Endothelial cell of umbilical vein (primary cell): ENCODE results near the gene AP1M1. TPM values are rescaled to one million over a fixed set of nuclear protein-coding genes. Genes with fewer than 3 reads are reported as not detected.

Experiments
- BruUV-seq: library from RNA; stranded (reverse); fragments of 400-500 nt; replicated peaks from 2 replicates; lab custom pipeline; 2021; lab: Mats Ljungman, UMichigan
- CTCF ChIA-PET: fragments of 300-600, 350-600 bp; sonication (Branson Sonifier 250); formaldehyde crosslinking; loops from one replicate; lab custom pipeline; 2021; ENCODE audit warnings: antibody characterized with exemption, inconsistent platforms; lab: Charles Lee
- POLR2A ChIA-PET: fragments of 300-600, 350-600 bp; sonication (Branson Sonifier 250); formaldehyde crosslinking; loops from one replicate; lab custom pipeline; 2021; ENCODE audit warnings: antibody characterized with exemption, inconsistent platforms; lab: Charles Lee
- DNase-seq: peaks from one replicate; pipeline ENCODE4 v3.0.0-alpha.2; 2011; ENCODE audit warnings: low read depth, low spot score
- FAIRE-seq: peaks from 2 replicates; lab custom pipeline; 2011; peaks lifted over from hg19 to GRCh38; lab: Jason Lieb, UNC
- H2AFZ ChIP-seq: 2 replicates; pipeline ENCODE4 v1.6.0; 2012; ENCODE audit warnings: low read depth, low read length, control low read depth, inconsistent platforms
- H3K27ac ChIP-seq: 2 replicates; pipeline ENCODE4 v1.5.1; 2011; ENCODE audit warnings: low read depth, mild to moderate bottlenecking, control low read depth, low read length, moderate library complexity; ENCODE audit not compliant: insufficient read depth
- H3K27me3 ChIP-seq, 2 experiments: 2 replicates each; pipeline versions ENCODE4 v1.6.0 to v1.6.1; 2011; ENCODE audit warnings: low read length in 2 of 2, mixed read lengths in 1 of 2; ENCODE audit not compliant: control insufficient read depth in 2 of 2, insufficient read depth in 2 of 2
- H3K36me3 ChIP-seq, 2 experiments: 2 replicates in 1 of 2; 3 replicates in 1 of 2; pipeline ENCODE4 v1.5.1; 2011; ENCODE audit warnings: low read length in 2 of 2, mild to moderate bottlenecking in 1 of 2, moderate library complexity in 1 of 2; ENCODE audit not compliant: control insufficient read depth in 2 of 2, insufficient read depth in 2 of 2; ENCODE audit errors: extremely low read depth in 1 of 2
- H3K4me1 ChIP-seq: 3 replicates; pipeline ENCODE4 v1.5.1; 2011; ENCODE audit warnings: mild to moderate bottlenecking, low read length; ENCODE audit not compliant: control insufficient read depth, insufficient read depth; ENCODE audit errors: extremely low read depth
- H3K4me2 ChIP-seq: 2 replicates; pipeline ENCODE4 v1.6.1; 2011; ENCODE audit warnings: low read length, control low read depth, mixed read lengths; ENCODE audit not compliant: insufficient read depth
- H3K4me3 ChIP-seq, 3 experiments: fragments of 200-600 bp in 1 of 3; sonication (generic), shearing (Covaris generic) in 1 of 3; replicated peaks in 1 of 3; 2 replicates each; pipeline ENCODE4 v1.5.1; 2011 to 2016; ENCODE audit warnings: control low read depth in 3 of 3, low read length in 3 of 3, mild to moderate bottlenecking in 2 of 3, inconsistent platforms in 1 of 3, low read depth in 1 of 3, moderate library complexity in 1 of 3; ENCODE audit not compliant: insufficient read depth in 1 of 3
- H3K79me2 ChIP-seq: 2 replicates; pipeline ENCODE4 v1.6.0; 2012; ENCODE audit warnings: low read length, inconsistent platforms; ENCODE audit not compliant: control insufficient read depth, insufficient read depth
- H3K9ac ChIP-seq: replicated peaks from 2 replicates; pipeline ENCODE3; 2011; ENCODE audit warnings: low read length, control low read depth; ENCODE audit not compliant: insufficient read depth; ENCODE audit errors: extremely low read depth
- H3K9me1 ChIP-seq: replicated peaks from 3 replicates; pipeline ENCODE4 v1.6.0; 2011; ENCODE audit warnings: mild to moderate bottlenecking, low read length; ENCODE audit not compliant: control insufficient read depth, insufficient read depth; ENCODE audit errors: extremely low read depth
- H3K9me3 ChIP-seq: replicated peaks from 2 replicates; pipeline ENCODE4 v1.5.1; 2012; ENCODE audit warnings: low read length, inconsistent platforms; ENCODE audit not compliant: control insufficient read depth, insufficient read depth
- H4K20me1 ChIP-seq: replicated peaks from 2 replicates; pipeline ENCODE3; 2011; ENCODE audit warnings: mild to moderate bottlenecking, low read length; ENCODE audit not compliant: control insufficient read depth, insufficient read depth; ENCODE audit errors: extremely low read depth
- CTCF ChIP-seq, 2 donors: IDR thresholded peaks; 1 replicate in 1 of 2; 2 replicates in 1 of 2; pipeline ENCODE4 v1.5.1; 2011; ENCODE audit warnings: low read length in 2 of 2, mild to moderate bottlenecking in 2 of 2, moderate library complexity in 2 of 2, control low read depth in 1 of 2, inconsistent platforms in 1 of 2, low read depth in 1 of 2; ENCODE audit not compliant: insufficient read depth in 1 of 2; ENCODE audit errors: extremely low read depth in 1 of 2
- EZH2 ChIP-seq: IDR thresholded peaks from 2 replicates; pipeline ENCODE4 v1.6.1; 2012; ENCODE audit warnings: borderline replicate concordance, low read depth, mild to moderate bottlenecking, moderate library complexity, low read length, inconsistent platforms; ENCODE audit not compliant: severe bottlenecking
- FOS ChIP-seq: IDR thresholded peaks from 2 replicates; pipeline ENCODE4 v1.6.1; 2011; ENCODE audit warnings: mild to moderate bottlenecking, low read length, moderate library complexity, borderline replicate concordance; ENCODE audit not compliant: insufficient read depth
- GATA2 ChIP-seq: IDR thresholded peaks from 2 replicates; pipeline ENCODE4 v1.7.0; 2011; ENCODE audit warnings: low read depth, mild to moderate bottlenecking, moderate library complexity, mixed read lengths, low read length; ENCODE audit not compliant: insufficient read length, insufficient read depth
- JUN ChIP-seq: IDR thresholded peaks from 2 replicates; pipeline ENCODE4 v1.6.1; 2011; ENCODE audit warnings: borderline replicate concordance, low read depth; ENCODE audit not compliant: insufficient read length, insufficient read depth
- MAX ChIP-seq: IDR thresholded peaks from 2 replicates; pipeline ENCODE4 v1.6.1; 2011; ENCODE audit not compliant: insufficient read depth, insufficient read length
- MYC ChIP-seq: IDR thresholded peaks from one replicate; pipeline ENCODE4 v1.6.1; 2011; ENCODE audit warnings: mild to moderate bottlenecking, low read depth, low read length
- POLR2A ChIP-seq: IDR thresholded peaks from 2 replicates; pipeline ENCODE4 v1.6.1; 2012; ENCODE audit warnings: low read depth, mild to moderate bottlenecking, control low read depth, low read length
- POLR2AphosphoS5 ChIP-seq: IDR thresholded peaks from 2 replicates; pipeline ENCODE4 v1.6.1; 2012; ENCODE audit warnings: low read depth, mild to moderate bottlenecking, control low read depth, low read length, moderate library complexity; ENCODE audit not compliant: insufficient read depth
- dilution Hi-C: fragments of 300-500 bp; cut with MboI; formaldehyde crosslinking; loops from one replicate; pipeline ENCODE4 v1.15.0; 2019; ENCODE audit warnings: low sequenced_read_pairs; ENCODE audit not compliant: extremely low pct_ligation_motif_present
- intact Hi-C: fragments of 100-400 bp; cut with micrococcal nuclease; formaldehyde crosslinking; loops from one replicate; pipeline ENCODE4 v1.10.0; 2022
- polyA plus RNA-seq, 4 experiments: library from polyadenylated mRNA; depleted of rRNA in 3 of 4; stranded (reverse) in 3 of 4; unstranded in 1 of 4; fragments of >200 nt; gene quantifications; 2 replicates each; pipeline versions ENCODE4 v1.2.1 to v1.2.3, GENCODE V29; 2011 to 2012; ENCODE audit warnings: missing spikeins in 1 of 4
- total RNA-seq: library from RNA; stranded (reverse); gene quantifications from 2 replicates; pipeline ENCODE4 v1.2.3, GENCODE V29; 2021

The AP1M1 gene
- total and polyA plus RNA-seq, 2 donors (not counting 3 experiments of a cell fraction or from before 2014, with no cell fraction given), result 99.3 to 129 TPM

GRCh38 chr19:16235811-16236652 lies 38.3 kb downstream of the AP1M1 start:
- Histone ChIP-seq H2AFZ (no peak overlapping the region), H3K36me3 (peaks cover 9 to 38% of the 10 kb centered on the region in 2 experiments), H3K27me3 (no peaks in the 10 kb centered on the region), H3K9me3 (no peaks in the 10 kb centered on the region), H3K4me3 (no peak overlapping the region), H3K4me1 (no peaks in the 10 kb centered on the region), H4K20me1 (no peaks in the 10 kb centered on the region), H3K27ac (no peak overlapping the region), H3K79me2 (no peaks in the 10 kb centered on the region), H3K9ac (no peak overlapping the region), H3K9me1 (no peaks in the 10 kb centered on the region), H3K4me2 (no peak overlapping the region)
- ChIA-PET POLR2A (no interaction called here), CTCF (no interaction called here)
- FAIRE-seq, result no peak
- no TSS peak for BruUV-seq
- no peak for DNase-seq
- intact Hi-C loops (no loop called here), dilution Hi-C loops (no loop called here)
- TF ChIP-seq EZH2 (no peak), JUN (no peak), POLR2A (no peak), MYC (no peak), GATA2 (no peak), MAX (no peak), CTCF (IDR thresholded peaks at IDR 0.05; ENCODE audit: extremely low read depth in 1 of 2, insufficient read depth in 1 of 2, low read depth in 1 of 2, low read length in 2 of 2) (no peak), FOS (no peak), POLR2AphosphoS5 (no peak)
